GM18867 (cell line): ENCODE measurements around the gene TXNDC5.
"Not testable (repeated sequence)": the region's sequence is repeated elsewhere in the genome, so short reads cannot be mapped to it uniquely, and the experiment has no call there.

Source experiments
- ATAC-seq: cut with Tn5 transposase; IDR thresholded peaks from one replicate; pipeline ENCODE4 v1.9.1; 2021; ENCODE audit warnings: mild to moderate bottlenecking, moderate library complexity; ENCODE audit not compliant: unreplicated experiment

Gene TXNDC5

DNA sequence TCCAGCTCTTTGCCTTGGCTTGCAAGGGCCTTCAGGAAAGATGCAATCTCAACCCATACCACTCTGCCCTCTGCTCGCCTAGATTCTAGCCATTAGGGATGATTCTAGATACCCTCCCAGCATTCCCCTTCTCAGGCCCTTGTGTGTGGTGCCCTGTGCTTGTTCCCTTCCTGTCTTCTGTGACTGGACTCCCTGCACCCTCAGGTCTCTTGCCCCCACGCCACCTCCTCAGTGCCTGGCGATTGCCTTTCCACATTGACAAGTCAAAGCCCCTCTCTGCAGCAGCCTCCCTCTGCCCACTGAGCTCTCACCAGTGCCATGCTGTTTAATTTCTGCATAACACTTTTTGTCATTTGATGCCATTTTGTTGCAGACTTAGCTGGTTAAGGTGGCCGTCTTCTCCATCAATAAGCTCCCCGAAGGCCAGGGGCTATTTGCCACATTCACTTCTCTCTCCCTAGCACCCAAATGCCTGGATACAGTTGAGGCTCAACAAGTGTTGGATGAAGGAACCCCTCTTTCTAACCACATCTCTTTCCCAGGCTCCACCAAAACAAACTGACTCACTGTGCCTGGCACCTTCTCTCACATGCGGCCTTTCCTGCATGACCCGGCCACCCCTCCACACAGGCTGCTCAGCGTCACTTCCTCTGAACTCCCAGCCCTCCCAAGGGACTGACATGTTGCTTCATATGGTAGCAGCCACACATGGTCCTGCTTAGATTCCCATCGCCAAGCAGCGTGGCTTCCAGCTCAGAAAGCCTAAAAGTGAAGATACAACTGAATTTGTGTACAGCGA is 4.6 kb upstream of the TXNDC5 start:
- ATAC-seq: no peak

- no peak for ATAC-seq
Measured at GRCh38 chr6:7914311-7914710, 3.7 kb upstream of the TXNDC5 start.

- ATAC-seq: no peak
Measured at GRCh38 chr6:7912736-7913517, 2.3 kb upstream of the TXNDC5 start.

DNA sequence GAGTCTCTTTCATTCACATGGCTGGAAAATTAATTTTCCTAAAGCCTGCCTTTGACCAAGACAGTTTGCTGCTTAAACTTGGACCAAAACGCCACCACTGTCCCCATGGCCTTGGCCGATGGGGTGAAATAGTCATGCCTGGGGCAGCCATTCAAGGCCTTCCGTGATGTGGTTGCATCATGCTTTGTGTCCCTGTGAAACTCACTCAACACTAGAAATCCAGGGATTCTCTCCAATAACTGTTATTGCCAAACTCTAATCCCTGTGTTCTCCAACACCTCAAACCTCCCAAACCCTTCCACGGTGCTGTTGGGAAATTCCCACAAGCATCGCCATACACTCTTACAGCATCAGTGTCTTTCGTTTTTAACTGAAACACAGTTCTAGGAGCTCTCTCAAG is 1.4 kb upstream of the TXNDC5 start:
- ATAC-seq: no peak

GRCh38 chr6:7911345-7911725 is 747 bp upstream of the TXNDC5 start:
- ATAC-seq: no peak

- peak; percentile 18 for ATAC-seq
Measured at GRCh38 chr6:7910298-7910653, 312 bp downstream of the TXNDC5 start.

DNA sequence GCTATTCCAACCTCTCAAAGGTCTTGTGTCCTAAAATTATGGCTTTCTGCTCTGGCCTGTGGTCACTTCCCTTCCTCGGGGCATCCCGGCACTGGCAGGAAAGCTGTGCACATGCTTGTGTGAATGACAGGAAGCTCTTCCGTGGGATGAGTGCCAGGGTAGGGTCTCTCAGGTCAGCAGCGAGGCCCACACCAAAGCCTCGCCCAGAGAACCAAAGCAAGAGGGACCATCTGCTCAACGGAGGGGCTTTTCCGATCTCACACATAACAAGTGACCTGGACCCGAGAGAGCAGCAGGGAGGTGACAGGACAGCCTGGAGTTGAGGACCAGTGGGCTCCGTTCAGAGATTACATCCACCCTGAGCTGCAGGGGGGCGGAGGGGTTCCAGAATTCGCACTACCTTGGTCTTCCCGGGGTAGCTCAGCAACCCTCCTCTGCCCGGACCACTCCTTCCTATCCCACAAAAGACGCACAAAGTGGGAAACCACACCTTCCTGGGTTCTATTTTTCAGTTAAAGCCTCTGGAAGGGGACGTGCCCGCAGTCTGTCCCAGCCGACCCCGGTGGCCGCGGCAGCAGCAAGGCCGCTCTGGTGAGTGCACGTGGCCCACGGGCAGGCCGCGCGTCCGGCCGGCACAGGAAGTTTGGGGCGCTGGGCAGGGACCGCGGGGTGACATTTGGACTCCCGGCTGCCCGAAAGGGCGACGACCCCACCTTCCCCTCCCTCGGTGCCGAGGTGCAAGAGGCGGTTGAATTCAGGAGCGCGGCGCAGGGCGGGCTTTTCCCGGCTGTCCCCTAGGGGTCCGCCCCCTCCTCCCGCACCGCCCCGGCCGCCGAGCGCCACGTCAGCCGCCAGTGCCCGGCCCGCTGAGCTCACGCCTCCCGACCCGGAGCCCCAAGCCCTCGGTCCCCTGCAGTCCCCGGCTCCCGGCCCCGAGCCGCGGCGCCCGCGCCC is 988 bp downstream of the TXNDC5 start:
- ATAC-seq: peak; percentile 25

DNA sequence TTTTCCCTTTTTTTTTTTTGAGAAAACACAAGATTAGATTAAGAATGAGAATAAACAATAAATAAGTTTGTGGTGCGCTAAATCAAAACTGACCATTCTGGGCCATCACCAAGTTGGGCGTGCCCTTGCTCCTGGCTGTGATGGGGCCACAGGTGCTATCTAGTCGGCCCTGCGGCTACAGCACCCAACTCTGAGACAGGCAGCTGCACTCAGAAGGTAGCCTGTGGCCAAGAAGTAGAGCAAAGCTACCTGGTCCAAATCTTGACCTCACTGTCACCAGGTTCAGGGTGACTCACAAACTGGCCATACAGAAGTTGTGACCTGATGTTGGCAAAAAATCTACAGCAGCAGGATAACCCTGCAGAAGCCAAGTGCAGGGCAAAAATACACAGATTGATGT is 3.4 kb downstream of the TXNDC5 start:
- no peak for ATAC-seq

DNA sequence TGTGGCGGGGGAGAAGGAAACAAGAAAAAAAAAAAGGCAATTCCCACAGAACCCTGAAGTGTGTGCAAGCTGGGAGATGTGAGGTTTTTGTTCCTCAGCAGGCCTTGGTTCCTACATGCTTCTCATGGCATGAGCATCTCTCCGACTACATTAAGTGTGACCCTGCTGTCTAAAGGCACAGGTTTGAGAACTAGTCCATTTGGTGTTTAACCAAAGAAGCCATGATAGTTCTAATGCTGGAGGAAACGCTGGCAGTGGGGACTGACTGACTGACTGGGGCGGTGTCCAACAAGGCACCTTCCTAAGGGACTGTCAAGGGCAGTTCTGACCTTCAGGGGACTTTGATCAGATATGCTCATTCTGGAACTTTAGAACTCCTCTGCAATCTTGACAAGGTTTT is 3.8 kb downstream of the TXNDC5 start:
- ATAC-seq: no peak

- no peak for ATAC-seq
Measured at GRCh38 chr6:7905416-7905815, 5.2 kb downstream of the TXNDC5 start.

- ATAC-seq: no peak
Measured at GRCh38 chr6:7904654-7905319, 5.8 kb downstream of the TXNDC5 start.

- no peak for ATAC-seq
Measured at GRCh38 chr6:7903673-7904072, 6.9 kb downstream of the TXNDC5 start.

DNA sequence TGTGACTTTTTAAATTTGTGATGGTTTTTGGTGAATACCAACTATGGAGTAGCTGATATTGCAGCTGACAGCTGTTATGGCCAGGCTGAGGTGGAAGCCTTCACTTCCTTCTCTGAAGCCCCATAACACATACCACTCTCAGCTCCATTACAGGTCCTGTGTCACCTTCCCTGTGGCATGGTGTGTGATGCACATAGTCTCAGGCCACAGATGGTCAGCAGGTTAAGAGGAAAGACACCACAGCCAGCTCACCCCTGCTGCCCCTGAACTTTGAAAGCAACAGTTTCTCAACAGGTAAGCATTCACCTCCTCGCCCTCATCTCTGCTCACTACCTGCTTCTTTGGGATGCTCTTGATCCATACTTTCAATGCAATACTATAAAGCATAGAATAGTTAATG is 7.7 kb downstream of the TXNDC5 start:
- no peak for ATAC-seq

- ATAC-seq: no peak
Measured at GRCh38 chr6:7902221-7902620, 8.4 kb downstream of the TXNDC5 start.

GRCh38 chr6:7901780-7902179 is 8.8 kb downstream of the TXNDC5 start:
- no peak for ATAC-seq

- ATAC-seq: no peak
Measured at GRCh38 chr6:7901056-7901455, 9.5 kb downstream of the TXNDC5 start.

GRCh38 chr6:7900621-7901020 is 10.0 kb downstream of the TXNDC5 start:
- ATAC-seq: no peak

- no peak for ATAC-seq
Measured at GRCh38 chr6:7899889-7900213, 10.7 kb downstream of the TXNDC5 start.

GRCh38 chr6:7899101-7899888 is 11.3 kb downstream of the TXNDC5 start:
- ATAC-seq: no peak

- ATAC-seq: not testable (repeated sequence)
Measured at GRCh38 chr6:7898193-7898586, 12.4 kb downstream of the TXNDC5 start.
